Endothelial cell (in vitro differentiated cells): ENCODE data around the gene SIX1. TPM values are rescaled to one million over a fixed set of nuclear protein-coding genes. Genes with fewer than 3 reads are reported as not detected.
A peak's percentile ranks its signal among the peaks of the same experiment; 100 is the strongest.

Experiments used
- DNase-seq: peaks from one replicate; pipeline ENCODE4 v3.0.0; 2021; ENCODE audit warnings: low spot score
- H3K27ac Mint-ChIP-seq: one replicate; pipeline ENCODE4 v1.8.0; 2021; ENCODE audit warnings: mixed read lengths, inconsistent platforms; ENCODE audit not compliant: unreplicated experiment
- H3K27me3 Mint-ChIP-seq: one replicate; pipeline ENCODE4 v1.8.0; 2021; ENCODE audit warnings: mild to moderate bottlenecking, moderate library complexity, mixed read lengths, inconsistent platforms; ENCODE audit not compliant: unreplicated experiment
- H3K36me3 Mint-ChIP-seq: one replicate; pipeline ENCODE4 v1.8.0; 2021; ENCODE audit warnings: mild to moderate bottlenecking, low read depth, mixed read lengths, inconsistent platforms; ENCODE audit not compliant: unreplicated experiment
- H3K4me1 Mint-ChIP-seq: one replicate; pipeline ENCODE4 v1.8.0; 2021; ENCODE audit warnings: mild to moderate bottlenecking, mixed read lengths, inconsistent platforms; ENCODE audit not compliant: unreplicated experiment
- H3K4me3 Mint-ChIP-seq: one replicate; pipeline ENCODE4 v1.8.0; 2021; ENCODE audit warnings: mild to moderate bottlenecking, mixed read lengths, inconsistent platforms; ENCODE audit not compliant: unreplicated experiment
- H3K9me3 Mint-ChIP-seq: one replicate; pipeline ENCODE4 v1.8.0; 2021; ENCODE audit warnings: mixed read lengths, inconsistent platforms; ENCODE audit not compliant: unreplicated experiment
- CTCF ChIP-seq: fragments of 200-600 bp; sonication (generic); IDR thresholded peaks from one replicate; pipeline ENCODE4 v1.5.0; 2021; ENCODE audit warnings: antibody characterized with exemption; ENCODE audit not compliant: unreplicated experiment
- total RNA-seq: library from RNA; stranded (reverse); fragmentation: NEBNext Ultra II Directional; extraction: Animal tissue kit (Norgen Biotek cat#: 25700); gene quantifications from one replicate; pipeline ENCODE4 v1.2.1, GENCODE V29; 2021; ENCODE audit not compliant: unreplicated experiment

The SIX1 gene
- total RNA-seq, 1 donor from 2014 or later: 0.41 TPM

GRCh38 chr14:60655119-60655897 lies 6.0 kb upstream of the SIX1 start:
- peaks cover 12% of the 10 kb centered on the region for H3K36me3 Mint-ChIP-seq
- peaks cover 49% of the 10 kb centered on the region for H3K27me3 Mint-ChIP-seq
- no peak overlapping the region for H3K27ac Mint-ChIP-seq
- no peaks in the 10 kb centered on the region for H3K9me3 Mint-ChIP-seq
- DNase-seq: no peak
- H3K4me1 Mint-ChIP-seq: peaks cover 49% of the 10 kb centered on the region
- TF ChIP-seq CTCF: no peak
- H3K4me3 Mint-ChIP-seq: peak overlapping the region; percentile 85

GRCh38 chr14:60654334-60654821 lies 5.1 kb upstream of the SIX1 start:
- no peak for DNase-seq
- Mint-ChIP-seq H3K27me3 (peaks cover 55% of the 10 kb centered on the region), H3K36me3 (peaks cover 12% of the 10 kb centered on the region), H3K4me3 (peak overlapping the region; percentile 66), H3K4me1 (peaks cover 56% of the 10 kb centered on the region), H3K9me3 (no peaks in the 10 kb centered on the region), H3K27ac (peak overlapping the region; percentile 4)
- no peak for TF ChIP-seq CTCF

- peaks cover 55% of the 10 kb centered on the region for H3K27me3 Mint-ChIP-seq
- peaks cover 12% of the 10 kb centered on the region for H3K36me3 Mint-ChIP-seq
- H3K9me3 Mint-ChIP-seq: no peaks in the 10 kb centered on the region
- no peak for DNase-seq
- peaks cover 56% of the 10 kb centered on the region for H3K4me1 Mint-ChIP-seq
- TF ChIP-seq CTCF: no peak
- no peak overlapping the region for H3K27ac Mint-ChIP-seq
- peak overlapping the region; percentile 66 for H3K4me3 Mint-ChIP-seq
These were observed 4.5 kb upstream of the SIX1 start for GRCh38 chr14:60653701-60654161.

- H3K27ac Mint-ChIP-seq: no peak overlapping the region
- H3K9me3 Mint-ChIP-seq: no peaks in the 10 kb centered on the region
- H3K36me3 Mint-ChIP-seq: peaks cover 12% of the 10 kb centered on the region
- H3K4me3 Mint-ChIP-seq: peak overlapping the region; percentile 66
- H3K4me1 Mint-ChIP-seq: peaks cover 56% of the 10 kb centered on the region
- DNase-seq: no peak
- peaks cover 54% of the 10 kb centered on the region for H3K27me3 Mint-ChIP-seq
- TF ChIP-seq CTCF: no peak
These were observed 3.7 kb upstream of the SIX1 start for GRCh38 chr14:60652674-60653651.
